ENCODE data around the gene CXCL9. TPM values are rescaled to one million over a fixed set of nuclear protein-coding genes. Genes with fewer than 3 reads are reported as not detected.
A peak's percentile ranks its signal among the peaks of the same experiment; 100 is the strongest.

Gene CXCL9
- total and polyA plus RNA-seq, 5 donors from 2014 or later, result not detected

GRCh38 chr4:76023389-76023788 lies 16.1 kb upstream of the CXCL9 start, which contains the start of gene CXCL10:
Gene CXCL10 (minus strand): TSS chr4:76023497. CDS start chr4:76023431, 66 bp downstream.
- H3K9me3 Mint-ChIP-seq, result peaks cover 0 to 2% (median 0%) of the 10 kb centered on the region in 7 donors

GRCh38 chr4:76022677-76023076 lies 15.4 kb upstream of the CXCL9 start:
- no peak for DNase-seq
- Mint-ChIP-seq H3K4me3 (no peak overlapping the region), H3K27ac (no peak overlapping the region), H3K9me3 (peaks cover 0 to 2% (median 0%) of the 10 kb centered on the region in 7 donors), H3K4me1 (peaks cover 0 to 10% (median 6%) of the 10 kb centered on the region in 4 donors), H3K36me3 (no peaks in the 10 kb centered on the region), H3K27me3 (peaks cover 8% of the 10 kb centered on the region)
- Histone ChIP-seq H3K36me3 (ENCODE audit: control insufficient read depth, insufficient read depth, low read length) (no peaks in the 10 kb centered on the region), H3K9me3 (ENCODE audit: control insufficient read depth in 2 of 2, low read length in 2 of 2) (no peaks in the 10 kb centered on the region), H3K4me1 (ENCODE audit: control insufficient read depth, insufficient read depth, low read length, poor library complexity, severe bottlenecking) (no peaks in the 10 kb centered on the region), H3K27me3 (ENCODE audit: control insufficient read depth, insufficient read depth, low read length) (peaks cover 2% of the 10 kb centered on the region), H3K27ac (ENCODE audit: insufficient read depth, low read length, poor library complexity, severe bottlenecking) (no peak overlapping the region), H3K4me3 (ENCODE audit: low read depth, low read length) (no peak overlapping the region)
- ATAC-seq (ENCODE audit: low read depth in 2 of 2), result no peak

More at GRCh38 chr4:76023389-76023788, 16.1 kb upstream of the CXCL9 start, which contains the start of gene CXCL10:
- Histone ChIP-seq H3K4me3 (ENCODE audit: low read depth, low read length) (no peak within 1 kb of the TSS), H3K27ac (ENCODE audit: insufficient read depth, low read length, poor library complexity, severe bottlenecking) (no peak within 1 kb of the TSS), H3K27me3 (ENCODE audit: control insufficient read depth, insufficient read depth, low read length) (peaks cover 2% of the 10 kb centered on the region), H3K4me1 (ENCODE audit: control insufficient read depth, insufficient read depth, low read length, poor library complexity, severe bottlenecking) (no peaks in the 10 kb centered on the region), H3K9me3 (ENCODE audit: control insufficient read depth in 2 of 2, low read length in 2 of 2) (no peaks in the 10 kb centered on the region), H3K36me3 (ENCODE audit: control insufficient read depth, insufficient read depth, low read length) (no peaks in the 10 kb centered on the region)
- peaks cover 11% of the 10 kb centered on the region for H3K27me3 Mint-ChIP-seq
- H3K27ac Mint-ChIP-seq, result peak within 1 kb of the TSS in 2 of 3 donors; percentile 6 to 42
- ATAC-seq (ENCODE audit: low read depth in 2 of 2), result no peak
- H3K36me3 Mint-ChIP-seq, result no peaks in the 10 kb centered on the region
- peaks cover 3 to 13% (median 8%) of the 10 kb centered on the region in 4 donors for H3K4me1 Mint-ChIP-seq
- no peak within 1 kb of the TSS for H3K4me3 Mint-ChIP-seq
- no peak for DNase-seq

- Histone ChIP-seq H3K4me3 (ENCODE audit: low read depth, low read length) (no peak overlapping the region), H3K27ac (ENCODE audit: insufficient read depth, low read length, poor library complexity, severe bottlenecking) (no peak overlapping the region), H3K9me3 (ENCODE audit: control insufficient read depth in 2 of 2, low read length in 2 of 2) (no peaks in the 10 kb centered on the region), H3K27me3 (ENCODE audit: control insufficient read depth, insufficient read depth, low read length) (peaks cover 2% of the 10 kb centered on the region), H3K4me1 (ENCODE audit: control insufficient read depth, insufficient read depth, low read length, poor library complexity, severe bottlenecking) (no peaks in the 10 kb centered on the region), H3K36me3 (ENCODE audit: control insufficient read depth, insufficient read depth, low read length) (no peaks in the 10 kb centered on the region)
- H3K27ac Mint-ChIP-seq, result peak overlapping the region in 1 of 3 donors; percentile 6
- ATAC-seq (ENCODE audit: low read depth in 2 of 2) (no peak), DNase-seq (no peak)
- no peaks in the 10 kb centered on the region for H3K36me3 Mint-ChIP-seq
- peaks cover 0 to 10% (median 6%) of the 10 kb centered on the region in 4 donors for H3K4me1 Mint-ChIP-seq
- peaks cover 0 to 2% (median 0%) of the 10 kb centered on the region in 7 donors for H3K9me3 Mint-ChIP-seq
- H3K27me3 Mint-ChIP-seq, result peaks cover 4% of the 10 kb centered on the region
- no peak overlapping the region for H3K4me3 Mint-ChIP-seq
Measured at GRCh38 chr4:76022031-76022430, 14.7 kb upstream of the CXCL9 start.

DNA sequence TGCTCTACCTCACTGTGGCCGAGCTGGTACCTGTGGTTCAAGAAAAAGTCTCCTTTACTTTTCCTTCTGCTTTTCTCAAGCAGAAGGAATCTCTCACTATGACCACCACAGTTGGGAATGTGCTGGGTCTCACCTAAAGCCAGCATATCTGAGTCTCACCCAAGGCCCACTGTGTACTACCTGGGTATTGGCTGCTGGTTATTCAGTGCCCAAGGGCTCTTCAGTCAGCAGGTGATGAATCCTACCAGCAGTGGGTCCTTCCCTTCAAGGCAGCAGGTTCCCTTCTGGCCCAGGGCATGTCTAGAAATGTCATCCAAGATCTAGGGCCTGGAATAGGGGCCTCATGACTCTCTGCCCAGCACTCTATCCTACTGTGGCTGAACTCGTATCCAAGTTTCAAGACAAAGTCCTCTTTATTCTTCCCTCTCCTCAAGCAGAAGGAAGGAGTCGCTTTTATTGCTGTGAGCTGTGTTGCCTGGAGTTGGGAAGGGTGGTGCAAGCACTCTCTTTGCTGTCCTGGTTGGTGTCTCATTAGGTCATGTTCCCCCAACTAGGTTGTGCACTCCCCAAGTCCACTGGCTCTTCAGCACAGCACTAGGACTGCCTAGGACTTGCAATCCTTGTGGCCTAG lies 9.9 kb upstream of the CXCL9 start:
- Mint-ChIP-seq H3K4me3 (no peak overlapping the region), H3K9me3 (peaks cover 0 to 2% (median 0%) of the 10 kb centered on the region in 7 donors)

GRCh38 chr4:76016393-76016792 lies 9.1 kb upstream of the CXCL9 start:
- H3K4me3 Mint-ChIP-seq, result no peak overlapping the region

More for the DNA sequence above, 9.9 kb upstream of the CXCL9 start:
- H3K4me1 Mint-ChIP-seq, result no peaks in the 10 kb centered on the region
- Histone ChIP-seq H3K36me3 (ENCODE audit: control insufficient read depth, insufficient read depth, low read length) (no peaks in the 10 kb centered on the region), H3K27me3 (ENCODE audit: control insufficient read depth, insufficient read depth, low read length) (no peaks in the 10 kb centered on the region), H3K27ac (ENCODE audit: insufficient read depth, low read length, poor library complexity, severe bottlenecking) (no peak overlapping the region), H3K4me3 (ENCODE audit: low read depth, low read length) (no peak overlapping the region), H3K9me3 (ENCODE audit: control insufficient read depth in 2 of 2, low read length in 2 of 2) (no peaks in the 10 kb centered on the region), H3K4me1 (ENCODE audit: control insufficient read depth, insufficient read depth, low read length, poor library complexity, severe bottlenecking) (no peaks in the 10 kb centered on the region)
- no peak overlapping the region for H3K27ac Mint-ChIP-seq
- H3K27me3 Mint-ChIP-seq, result peaks cover 4% of the 10 kb centered on the region
- no peak for DNase-seq
- ATAC-seq (ENCODE audit: low read depth in 2 of 2), result no peak
- no peaks in the 10 kb centered on the region for H3K36me3 Mint-ChIP-seq

GRCh38 chr4:76013540-76013939 lies 6.2 kb upstream of the CXCL9 start:
- Histone ChIP-seq H3K4me3 (ENCODE audit: low read depth, low read length) (no peak overlapping the region), H3K4me1 (ENCODE audit: control insufficient read depth, insufficient read depth, low read length, poor library complexity, severe bottlenecking) (no peaks in the 10 kb centered on the region), H3K27ac (ENCODE audit: insufficient read depth, low read length, poor library complexity, severe bottlenecking) (no peak overlapping the region), H3K27me3 (ENCODE audit: control insufficient read depth, insufficient read depth, low read length) (peaks cover 3% of the 10 kb centered on the region), H3K36me3 (ENCODE audit: control insufficient read depth, insufficient read depth, low read length) (no peaks in the 10 kb centered on the region), H3K9me3 (ENCODE audit: control insufficient read depth in 2 of 2, low read length in 2 of 2) (no peaks in the 10 kb centered on the region)
- Mint-ChIP-seq H3K9me3 (peaks cover 0 to 2% (median 0%) of the 10 kb centered on the region in 7 donors), H3K4me3 (no peak overlapping the region), H3K27me3 (peaks cover 13% of the 10 kb centered on the region), H3K4me1 (no peaks in the 10 kb centered on the region), H3K36me3 (no peaks in the 10 kb centered on the region), H3K27ac (no peak overlapping the region)
- ATAC-seq (ENCODE audit: low read depth in 2 of 2) (no peak), DNase-seq (no peak)

More at GRCh38 chr4:76016393-76016792, 9.1 kb upstream of the CXCL9 start:
- Mint-ChIP-seq H3K27me3 (peaks cover 6% of the 10 kb centered on the region), H3K27ac (no peak overlapping the region), H3K36me3 (no peaks in the 10 kb centered on the region), H3K9me3 (peaks cover 0 to 2% (median 0%) of the 10 kb centered on the region in 7 donors), H3K4me1 (no peaks in the 10 kb centered on the region)
- Histone ChIP-seq H3K27me3 (ENCODE audit: control insufficient read depth, insufficient read depth, low read length) (no peaks in the 10 kb centered on the region), H3K9me3 (ENCODE audit: control insufficient read depth in 2 of 2, low read length in 2 of 2) (no peaks in the 10 kb centered on the region), H3K27ac (ENCODE audit: insufficient read depth, low read length, poor library complexity, severe bottlenecking) (no peak overlapping the region), H3K4me1 (ENCODE audit: control insufficient read depth, insufficient read depth, low read length, poor library complexity, severe bottlenecking) (no peaks in the 10 kb centered on the region), H3K36me3 (ENCODE audit: control insufficient read depth, insufficient read depth, low read length) (no peaks in the 10 kb centered on the region), H3K4me3 (ENCODE audit: low read depth, low read length) (no peak overlapping the region)
- DNase-seq, result peak in 1 of 3 donors; percentile 32
- ATAC-seq (ENCODE audit: low read depth in 2 of 2), result peak in 1 of 2 donors; percentile 37

GRCh38 chr4:76012388-76012801 lies 5.1 kb upstream of the CXCL9 start:
- Histone ChIP-seq H3K4me1 (ENCODE audit: control insufficient read depth, insufficient read depth, low read length, poor library complexity, severe bottlenecking) (no peaks in the 10 kb centered on the region), H3K36me3 (ENCODE audit: control insufficient read depth, insufficient read depth, low read length) (no peaks in the 10 kb centered on the region), H3K4me3 (ENCODE audit: low read depth, low read length) (no peak overlapping the region), H3K27me3 (ENCODE audit: control insufficient read depth, insufficient read depth, low read length) (peaks cover 3% of the 10 kb centered on the region), H3K9me3 (ENCODE audit: control insufficient read depth in 2 of 2, low read length in 2 of 2) (no peaks in the 10 kb centered on the region), H3K27ac (ENCODE audit: insufficient read depth, low read length, poor library complexity, severe bottlenecking) (no peak overlapping the region)
- Mint-ChIP-seq H3K9me3 (peaks cover 0 to 2% (median 0%) of the 10 kb centered on the region in 7 donors), H3K4me3 (no peak overlapping the region), H3K27me3 (peaks cover 14% of the 10 kb centered on the region), H3K27ac (no peak overlapping the region), H3K36me3 (no peaks in the 10 kb centered on the region), H3K4me1 (no peaks in the 10 kb centered on the region)
- no peak for DNase-seq
- ATAC-seq (ENCODE audit: low read depth in 2 of 2), result no peak
